AG04450 (cell line): ENCODE data around the gene CCDC106. TPM values are rescaled to one million over a fixed set of nuclear protein-coding genes. Genes with fewer than 3 reads are reported as not detected.

ENCODE experiments used
- CTCF ChIA-PET: fragments of 300-600, 350-600 bp; formaldehyde crosslinking; extraction: SDS; loops from one replicate; lab custom pipeline; 2022; ENCODE audit warnings: antibody characterized with exemption, inconsistent platforms; lab: Charles Lee
- POLR2A ChIA-PET: fragments of 350-600 bp; formaldehyde crosslinking; extraction: SDS; loops from one replicate; lab custom pipeline; 2021; ENCODE audit warnings: antibody characterized with exemption, inconsistent platforms; lab: Yijun Ruan, JAX
- DNase-seq: peaks from one replicate; pipeline ENCODE4 v3.0.0-alpha.2; 2011; ENCODE audit warnings: low read depth, low spot score
- H3K27ac ChIP-seq: one replicate; pipeline ENCODE4 v1.5.1; 2012; ENCODE audit warnings: low read depth, low read length, control low read depth
- H3K27me3 ChIP-seq: one replicate; pipeline ENCODE4 v1.6.0; 2012; ENCODE audit warnings: low read length; ENCODE audit not compliant: control insufficient read depth, insufficient read depth
- H3K4me3 ChIP-seq: 2 replicates; pipeline ENCODE4 v1.5.1; 2011; ENCODE audit warnings: mild to moderate bottlenecking, low read depth, low read length, control low read depth
- H3K9me3 ChIP-seq: 2 replicates; pipeline ENCODE4 v1.5.1; 2012; ENCODE audit warnings: low read length; ENCODE audit not compliant: control insufficient read depth, insufficient read depth
- polyA plus RNA-seq: library from polyadenylated mRNA; depleted of rRNA; stranded (reverse); fragments of >200 nt; gene quantifications from 2 replicates; pipeline ENCODE4 v1.2.3, GENCODE V29; 2011
- TF ChIP-seq, protein P1 (sequence below): IDR thresholded peaks from 2 replicates; pipeline ENCODE4 v1.5.1; 2011; ENCODE audit warnings: low read depth, low read length, control low read depth, inconsistent platforms

CCDC106 gene
- polyA plus RNA-seq, 1 experiment = 6.2 TPM

DNA sequence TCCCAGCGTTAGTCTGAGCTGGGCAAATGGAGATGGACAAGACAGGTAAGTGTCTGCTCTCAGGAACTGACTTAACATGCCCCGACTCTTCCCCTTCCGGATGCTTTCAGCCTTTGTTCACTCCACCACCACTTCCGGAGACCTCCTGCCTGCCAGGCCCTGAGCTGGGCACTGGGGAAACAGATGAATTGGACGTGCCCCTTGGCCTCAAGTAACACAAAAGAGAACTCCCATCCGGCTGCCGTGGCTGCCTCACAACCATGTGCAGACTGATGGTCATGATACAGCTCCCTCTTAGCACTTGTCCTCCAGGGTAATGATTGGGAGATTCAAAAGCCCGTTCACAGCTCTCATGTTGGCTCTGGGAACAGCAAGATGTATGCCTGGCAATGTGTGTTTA, 30.6 kb upstream of the CCDC106 start:
- Histone ChIP-seq H3K27me3 (no peaks in the 10 kb centered on the region), H3K4me3 (no peak overlapping the region), H3K27ac (no peak overlapping the region), H3K9me3 (peaks cover 7% of the 10 kb centered on the region; the same call in 1 of the 2 replicates)
- TF ChIP-seq, protein P1, sequence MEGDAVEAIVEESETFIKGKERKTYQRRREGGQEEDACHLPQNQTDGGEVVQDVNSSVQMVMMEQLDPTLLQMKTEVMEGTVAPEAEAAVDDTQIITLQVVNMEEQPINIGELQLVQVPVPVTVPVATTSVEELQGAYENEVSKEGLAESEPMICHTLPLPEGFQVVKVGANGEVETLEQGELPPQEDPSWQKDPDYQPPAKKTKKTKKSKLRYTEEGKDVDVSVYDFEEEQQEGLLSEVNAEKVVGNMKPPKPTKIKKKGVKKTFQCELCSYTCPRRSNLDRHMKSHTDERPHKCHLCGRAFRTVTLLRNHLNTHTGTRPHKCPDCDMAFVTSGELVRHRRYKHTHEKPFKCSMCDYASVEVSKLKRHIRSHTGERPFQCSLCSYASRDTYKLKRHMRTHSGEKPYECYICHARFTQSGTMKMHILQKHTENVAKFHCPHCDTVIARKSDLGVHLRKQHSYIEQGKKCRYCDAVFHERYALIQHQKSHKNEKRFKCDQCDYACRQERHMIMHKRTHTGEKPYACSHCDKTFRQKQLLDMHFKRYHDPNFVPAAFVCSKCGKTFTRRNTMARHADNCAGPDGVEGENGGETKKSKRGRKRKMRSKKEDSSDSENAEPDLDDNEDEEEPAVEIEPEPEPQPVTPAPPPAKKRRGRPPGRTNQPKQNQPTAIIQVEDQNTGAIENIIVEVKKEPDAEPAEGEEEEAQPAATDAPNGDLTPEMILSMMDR = no peak
- ChIA-PET POLR2A (no interaction called here), CTCF (interaction anchor here (1.0 to 1.9 kb wide), 3 partner anchors 11 to 114 kb away, joined by 3 to 11 read pairs (median 5); no protein-coding TSS in a partner anchor)
- no peak for DNase-seq

DNA sequence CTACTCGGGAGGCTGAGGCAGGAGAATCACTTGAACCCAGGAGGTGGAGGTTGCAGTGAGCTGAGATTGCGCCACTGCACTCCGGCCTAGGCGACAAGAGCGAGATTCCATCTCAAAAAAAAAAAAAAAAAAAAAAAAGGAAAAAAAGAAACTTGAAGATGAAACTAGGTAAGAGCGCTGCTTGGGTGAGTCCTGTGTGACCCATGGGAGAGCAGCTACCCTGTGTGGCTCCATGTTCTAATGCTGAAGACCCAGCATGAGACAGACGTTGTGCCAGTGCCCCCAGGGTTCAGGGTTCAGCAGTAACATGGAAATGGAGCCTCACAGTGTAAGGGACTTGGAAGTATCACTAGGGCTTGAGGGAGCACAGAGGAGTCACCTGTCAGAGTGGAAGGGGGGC, 29.6 kb upstream of the CCDC106 start:
- ChIA-PET CTCF (interaction anchor here (0.6 to 2.0 kb wide), 4 partner anchors 12 to 151 kb away, joined by 5 to 11 read pairs (median 6); no protein-coding TSS in a partner anchor), POLR2A (interaction anchor here (0.5 to 0.7 kb wide), 3 partner anchors 16 to 114 kb away, joined by 3 to 8 read pairs (median 6); no protein-coding TSS in a partner anchor)
- TF ChIP-seq, protein P1 = no peak
- Histone ChIP-seq H3K4me3 (no peak overlapping the region), H3K9me3 (peaks cover 7% of the 10 kb centered on the region; the same call in 1 of the 2 replicates), H3K27ac (no peak overlapping the region), H3K27me3 (no peaks in the 10 kb centered on the region)
- DNase-seq = no peak

DNA sequence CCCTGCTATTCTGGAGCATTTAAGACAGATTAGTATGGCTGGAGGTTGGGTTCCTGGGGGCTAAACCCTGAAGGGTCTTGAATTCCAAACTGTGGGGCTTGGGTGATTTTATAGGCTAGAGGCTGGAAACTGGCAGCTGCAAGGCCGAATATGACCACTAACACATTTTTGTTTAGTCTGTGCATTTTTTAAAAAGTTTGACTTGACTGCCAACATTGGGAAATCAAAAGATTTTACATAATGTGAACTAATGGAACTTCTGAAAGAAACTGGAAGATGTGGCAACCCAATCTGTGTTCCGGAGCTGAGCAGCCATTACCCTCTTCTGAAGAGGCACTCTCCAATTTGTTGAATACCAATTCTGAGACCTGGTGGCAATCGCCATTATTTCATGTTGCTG, 28.7 kb upstream of the CCDC106 start:
- Histone ChIP-seq H3K4me3 (no peak overlapping the region), H3K27ac (peak overlapping the region; percentile 47), H3K9me3 (peaks cover 7% of the 10 kb centered on the region; the same call in 1 of the 2 replicates), H3K27me3 (no peaks in the 10 kb centered on the region)
- POLR2A ChIA-PET = interaction anchor here (0.6 to 0.7 kb wide), 3 partner anchors 19 to 292 kb away, joined by 3 to 5 read pairs (median 3); partner anchors contain the start of gene ZNF524
- TF ChIP-seq, protein P1 = no peak
- DNase-seq = no peak
- CTCF ChIA-PET = interaction anchor here (0.6 to 2.0 kb wide), 5 partner anchors 12 to 152 kb away, joined by 3 to 8 read pairs (median 6); partner anchors contain the start of gene ZNF865

DNA sequence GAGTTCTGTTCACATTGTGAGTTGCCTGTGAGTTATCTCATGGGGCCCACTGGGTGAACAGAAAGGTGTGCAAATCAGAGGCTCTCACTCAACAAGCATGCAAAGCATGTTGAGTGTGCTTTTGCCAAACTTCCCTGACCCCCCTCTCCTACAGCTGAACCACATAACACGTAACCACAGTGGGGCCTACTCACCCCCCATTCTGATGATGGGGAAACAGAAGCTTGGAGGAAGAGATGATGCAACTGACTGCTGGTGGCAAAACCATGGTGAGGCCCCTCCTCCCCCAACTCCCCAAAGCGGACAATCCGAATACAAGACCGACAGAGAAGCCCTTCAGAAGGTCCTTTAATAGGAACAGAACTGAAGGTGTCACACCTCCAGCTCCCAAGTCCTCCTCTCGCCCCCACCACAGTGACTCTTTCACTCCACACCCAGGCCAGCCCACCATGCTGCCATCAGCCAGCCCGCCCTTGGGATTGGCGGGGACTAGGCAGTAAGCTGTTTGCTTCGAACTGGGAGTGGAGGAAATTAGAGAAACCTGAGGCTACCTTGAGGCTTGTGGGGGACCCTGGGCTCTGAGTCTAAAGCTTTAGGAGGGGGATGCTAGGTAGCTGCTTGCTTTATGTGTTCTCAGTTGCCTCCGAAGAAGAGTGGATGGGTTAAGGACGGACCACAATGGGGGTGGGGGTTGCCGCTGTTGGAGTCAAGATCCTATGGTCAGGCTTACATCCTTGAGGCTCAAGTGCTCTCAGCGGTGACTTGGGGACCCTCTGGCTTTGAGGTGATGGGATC, 27.4 kb upstream of the CCDC106 start:
- ChIA-PET CTCF (interaction anchor here (1.2 to 1.5 kb wide), 3 partner anchors 15 to 153 kb away, joined by 3 to 6 read pairs (median 5); partner anchors contain the start of gene ZNF865), POLR2A (interaction anchor here (0.5 to 1.3 kb wide), 2 partner anchors 22 to 49 kb away, joined by 4 to 6 read pairs; partner anchors contain the start of gene FIZ1)
- TF ChIP-seq, protein P1 = no peak
- H3K27me3 ChIP-seq = no peaks in the 10 kb centered on the region
- DNase-seq = no peak
- peaks cover 4% of the 10 kb centered on the region; the same call in 1 of the 2 replicates for H3K9me3 ChIP-seq
- no peak overlapping the region for H3K27ac ChIP-seq
- H3K4me3 ChIP-seq = no peak overlapping the region
